GM18498 (cell line): ENCODE data around the gene MST1.

ENCODE experiments used
- ATAC-seq: cut with Tn5 transposase; IDR thresholded peaks from one replicate; pipeline ENCODE4 v1.9.1; 2021; ENCODE audit warnings: mild to moderate bottlenecking, moderate library complexity; ENCODE audit not compliant: unreplicated experiment

The MST1 gene

GRCh38 chr3:49689046-49689907 is at the start of gene MST1, which contains the start of gene RNF123:
TSS of gene MST1 (minus strand) at chr3:49689474. CDS start at chr3:49688691, 783 bp downstream.
TSS of gene RNF123 (plus strand) at chr3:49689557. CDS start at chr3:49691166, 1,609 bp downstream.
- peak; percentile 55 for ATAC-seq

GRCh38 chr3:49738067-49738713 is 48.9 kb upstream of the MST1 start:
- no peak for ATAC-seq

DNA sequence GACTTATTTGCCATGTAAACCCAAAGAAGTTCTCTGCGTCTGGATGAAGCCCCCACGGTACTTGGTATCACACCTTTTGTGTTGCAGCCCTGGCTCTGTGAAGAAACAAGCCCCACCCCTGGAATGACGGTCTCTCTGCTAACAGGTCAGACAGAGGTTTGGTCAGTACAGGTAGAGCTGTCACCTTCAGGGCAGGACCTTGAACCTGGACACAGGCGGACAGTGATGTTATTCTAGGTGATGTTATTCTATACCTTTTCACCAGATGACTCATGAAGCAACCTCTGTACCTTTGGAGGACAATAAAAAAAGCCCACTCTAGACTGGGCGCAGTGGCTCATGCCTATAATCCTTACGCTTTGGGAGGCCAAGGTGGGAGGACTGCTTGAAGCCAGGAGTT is 45.5 kb upstream of the MST1 start:
- ATAC-seq: no peak

DNA sequence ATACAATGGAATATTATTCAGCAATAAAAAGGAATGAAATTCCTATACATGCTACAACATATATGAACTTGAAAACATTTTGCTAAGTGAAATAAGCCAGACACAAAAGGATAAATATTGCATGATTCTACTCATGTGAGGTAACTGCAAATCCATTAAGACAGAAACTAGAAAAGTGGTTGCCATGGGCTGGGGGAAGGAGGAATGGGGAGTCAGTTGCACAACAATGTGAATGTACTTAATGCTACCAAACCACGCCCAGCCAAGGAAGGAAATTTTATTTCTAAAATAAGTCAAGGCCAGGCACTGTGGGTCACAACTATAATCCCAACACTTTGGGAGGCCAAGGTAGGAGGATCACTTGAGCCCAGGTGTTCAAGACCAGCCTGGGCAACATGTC is 44.3 kb upstream of the MST1 start:
- ATAC-seq: no peak

GRCh38 chr3:49732597-49732996 is 43.3 kb upstream of the MST1 start:
- ATAC-seq: no peak

DNA sequence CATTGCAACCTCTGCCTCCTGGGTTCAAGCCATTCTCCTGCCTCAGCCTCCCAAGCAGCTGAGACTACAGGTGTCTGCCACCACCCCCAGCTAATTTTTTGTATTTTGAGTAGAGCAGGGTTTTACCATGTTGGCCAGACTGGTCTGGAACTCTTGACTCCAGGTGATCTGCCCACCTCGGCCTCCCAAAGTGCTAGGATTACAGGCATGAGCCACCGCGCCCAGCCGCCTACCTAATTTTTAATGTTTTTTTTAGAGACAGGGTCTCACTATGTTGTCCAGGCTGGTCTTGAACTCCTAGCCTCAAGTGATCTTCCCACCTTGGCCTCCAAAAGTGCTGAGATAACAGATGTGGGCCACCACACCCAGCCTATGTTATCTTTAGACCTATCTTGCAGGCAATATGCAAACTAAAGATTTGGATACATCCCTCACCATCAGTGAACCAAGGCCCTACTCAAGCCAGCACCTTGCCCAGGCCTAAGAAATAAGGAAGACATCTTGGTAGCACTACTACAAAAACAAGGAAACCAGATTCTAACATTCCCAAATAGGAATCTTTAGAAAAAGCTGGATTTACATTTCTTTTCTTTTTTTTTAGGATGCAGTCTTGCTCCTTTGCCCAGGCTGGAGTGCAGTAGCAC is 40.8 kb upstream of the MST1 start:
- no peak for ATAC-seq

GRCh38 chr3:49727924-49728361 is 38.7 kb upstream of the MST1 start:
- ATAC-seq: no peak

DNA sequence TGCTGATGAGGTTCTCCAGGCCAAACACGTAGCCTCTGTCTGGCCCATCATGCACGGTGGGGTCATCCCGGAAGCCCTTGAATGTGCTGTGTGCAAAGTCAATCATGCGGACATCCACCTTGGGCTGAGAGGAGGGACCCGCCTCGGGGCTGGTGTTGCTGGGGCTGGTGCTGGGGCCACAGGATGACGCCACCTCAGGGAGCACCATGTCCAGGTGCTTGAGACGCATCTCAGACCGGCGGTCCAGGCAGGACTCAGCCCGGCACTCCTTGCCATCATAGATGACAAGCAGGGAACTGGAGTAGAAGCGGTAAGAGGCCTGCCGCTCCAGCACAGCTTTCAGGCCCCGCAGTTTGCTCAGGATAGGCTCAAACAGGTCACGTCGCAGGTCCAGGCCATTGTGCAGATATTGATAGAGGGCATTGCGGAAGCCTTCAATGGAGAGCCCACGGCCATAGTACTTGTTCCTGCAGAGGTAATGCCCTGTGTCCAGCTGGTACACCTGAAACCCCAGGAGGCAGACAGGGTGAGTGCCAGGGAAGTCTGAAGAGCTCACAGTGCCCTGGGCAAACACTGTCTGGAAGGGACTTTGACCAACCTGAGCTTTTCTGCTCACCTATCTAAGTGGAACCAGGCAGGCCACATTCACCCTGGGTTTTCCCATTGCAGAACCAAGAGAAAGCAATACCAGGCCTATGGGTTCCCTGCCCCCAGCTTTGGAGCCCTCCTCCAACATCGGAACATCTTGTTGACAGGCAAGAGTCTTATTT is 38.1 kb upstream of the MST1 start:
- ATAC-seq: no peak

DNA sequence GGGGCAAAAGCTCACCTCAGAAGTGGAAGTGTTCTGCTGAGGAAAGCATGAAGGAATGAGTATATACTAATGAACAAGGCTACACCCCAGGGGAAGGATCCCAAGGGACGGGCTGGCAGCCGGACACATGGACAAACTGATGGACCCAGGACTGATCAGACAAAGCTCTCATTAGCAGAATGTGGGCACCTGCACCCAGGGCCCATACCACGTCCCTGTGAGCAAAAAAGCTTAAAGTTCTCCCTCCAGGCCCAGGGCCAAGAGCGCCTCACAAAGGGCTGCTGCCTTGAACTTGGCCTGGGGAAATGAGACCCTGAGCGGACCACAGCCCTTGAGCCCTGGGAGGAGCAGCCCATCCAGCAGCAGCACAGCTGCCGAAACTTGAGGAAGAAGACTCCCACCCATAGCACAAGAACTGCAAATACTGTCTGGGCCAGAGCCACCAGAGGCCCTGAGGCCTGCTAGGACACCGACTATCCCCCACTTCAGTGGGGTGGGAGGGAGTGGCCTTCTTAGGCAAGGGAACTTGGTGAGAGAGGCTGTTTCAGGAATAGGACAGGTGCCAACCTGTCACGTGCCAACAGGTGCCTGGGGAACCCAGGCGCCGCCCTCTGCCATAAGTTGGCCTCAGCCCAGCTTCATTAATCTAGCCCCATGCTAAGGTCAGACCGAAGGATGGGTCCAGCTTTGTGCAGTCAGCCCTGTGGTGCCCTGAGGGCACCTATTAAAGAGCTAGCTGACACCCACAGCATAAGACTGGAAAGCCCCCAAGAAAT is 36.8 kb upstream of the MST1 start:
- no peak for ATAC-seq

DNA sequence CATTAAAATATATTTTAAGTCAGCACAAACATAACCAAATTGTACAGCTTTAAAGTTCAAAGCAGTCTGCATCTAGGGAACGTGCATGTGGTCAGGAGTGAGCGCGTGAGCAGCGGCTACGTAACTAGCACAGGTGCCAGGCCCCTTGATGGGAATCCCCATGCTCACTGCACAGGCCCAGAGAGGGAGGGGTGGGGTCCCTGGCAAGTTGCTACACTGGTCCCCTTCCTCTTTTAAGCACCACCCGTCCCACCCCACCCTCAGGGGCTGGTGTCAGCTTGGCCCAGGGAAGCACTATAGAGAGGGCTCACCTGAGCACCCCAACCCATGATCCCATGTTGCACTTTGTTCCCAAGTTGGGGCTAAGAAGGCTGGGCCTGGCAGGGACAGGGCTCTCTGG is 35.3 kb upstream of the MST1 start:
- ATAC-seq: no peak

DNA sequence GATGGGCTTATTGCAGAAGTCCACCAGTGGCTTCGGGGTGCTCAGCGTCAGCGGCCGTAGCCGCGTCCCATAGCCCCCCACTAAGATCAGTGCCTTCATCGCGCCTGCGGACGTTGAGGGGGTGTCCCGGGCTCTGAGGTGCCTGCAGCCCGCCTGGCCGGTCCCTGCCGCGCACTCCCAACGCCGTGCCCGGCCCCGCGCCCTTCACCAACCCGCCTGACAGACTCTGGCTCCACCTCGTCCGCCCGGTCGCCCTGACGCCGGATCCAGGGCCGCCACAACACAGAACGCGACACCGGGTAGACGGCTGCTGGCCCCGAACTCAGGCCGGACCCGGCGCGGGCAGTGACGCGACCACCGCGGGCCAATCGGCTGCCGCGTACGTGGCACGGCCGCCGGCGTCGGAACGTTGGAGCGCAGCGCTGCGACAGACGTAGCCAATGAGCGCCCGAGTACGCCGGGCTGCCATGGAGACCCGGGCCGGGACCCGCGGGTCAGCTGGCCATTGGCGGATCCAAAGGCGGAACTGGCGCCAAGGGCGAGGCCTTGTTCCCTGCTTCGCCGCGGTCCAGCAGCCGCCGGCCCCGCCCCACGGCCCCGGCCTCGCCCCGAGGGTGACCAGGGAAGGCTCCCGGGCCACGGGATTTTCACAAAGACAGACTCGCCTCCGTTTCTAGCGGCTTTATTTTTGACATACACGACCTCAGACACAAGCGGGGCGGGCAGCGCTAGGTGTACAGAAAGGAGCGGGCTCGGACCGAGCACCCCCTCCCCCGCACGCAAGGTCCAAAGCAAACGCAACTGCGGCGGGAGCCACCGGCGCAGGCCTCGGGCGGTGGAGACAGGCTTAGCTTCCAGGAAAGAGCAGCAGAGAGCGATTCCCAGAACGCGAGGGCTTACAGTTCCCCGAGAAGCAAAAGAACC is 34.6 kb upstream of the MST1 start, which contains the start of gene GMPPB:
Gene GMPPB (minus strand): TSS at position 324 of the 924 bp plus-strand sequence. CDS start 225 bp downstream, at position 99.
- ATAC-seq: peak; percentile 83

DNA sequence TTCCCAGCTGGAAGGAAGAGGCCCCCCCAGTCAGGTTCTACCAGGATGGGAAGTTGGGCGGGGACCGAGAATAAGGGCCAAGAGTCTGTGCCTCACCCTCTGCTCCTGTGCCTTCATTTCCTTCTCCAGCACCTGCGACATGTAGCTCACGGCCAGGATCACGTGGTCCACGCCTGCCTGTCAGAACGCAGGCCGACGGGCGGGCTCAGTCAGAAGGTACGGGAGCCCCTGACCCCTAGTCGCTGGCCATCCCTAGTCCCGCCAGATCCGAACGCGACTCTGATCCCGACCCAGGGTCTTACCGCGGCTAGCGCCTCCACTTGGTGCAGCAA is 34.0 kb upstream of the MST1 start:
- ATAC-seq: peak; percentile 4

- no peak for ATAC-seq
These were observed 33.6 kb upstream of the MST1 start for GRCh38 chr3:49722896-49723295.

- no peak for ATAC-seq
These were observed 32.9 kb upstream of the MST1 start for GRCh38 chr3:49721896-49722781.

- no peak for ATAC-seq
These were observed 32.3 kb upstream of the MST1 start for GRCh38 chr3:49721596-49721895.

DNA sequence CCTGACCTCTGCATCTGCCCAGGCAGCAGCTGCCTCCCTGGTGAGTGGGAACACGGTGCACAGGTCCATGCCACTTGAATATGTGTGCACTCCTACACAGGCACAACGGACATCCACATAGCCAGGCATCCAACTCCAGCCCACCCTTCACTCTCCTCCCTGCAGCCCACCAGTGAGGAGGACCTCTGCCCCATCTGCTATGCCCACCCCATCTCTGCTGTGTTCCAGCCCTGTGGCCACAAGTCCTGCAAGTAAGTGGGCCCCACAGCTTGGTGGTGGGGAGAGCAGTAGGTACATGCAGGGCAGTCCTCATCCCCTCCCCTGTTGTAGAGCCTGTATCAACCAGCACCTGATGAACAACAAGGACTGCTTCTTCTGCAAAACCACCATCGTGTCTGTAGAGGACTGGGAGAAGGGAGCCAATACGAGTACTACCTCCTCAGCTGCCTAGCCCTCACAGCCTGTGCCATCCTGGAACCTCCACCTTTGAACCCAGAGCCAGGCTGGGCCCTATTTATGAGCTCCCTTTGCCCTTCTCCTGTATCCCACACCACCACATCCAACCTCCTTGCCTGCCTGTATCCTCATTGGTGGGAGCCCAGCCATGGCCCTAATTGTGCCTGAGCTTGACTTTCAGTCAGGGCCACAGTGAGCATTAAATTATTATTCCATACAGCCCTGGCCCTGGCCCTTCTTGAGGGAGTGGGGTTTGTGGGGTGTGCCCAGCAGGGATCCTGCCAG is 31.8 kb upstream of the MST1 start:
- no peak for ATAC-seq

GRCh38 chr3:49719214-49719884 is 30.1 kb upstream of the MST1 start, which contains the start of gene AMIGO3:
TSS of gene AMIGO3 (minus strand) at chr3:49719684. CDS start at chr3:49719465, 219 bp downstream.
- peak; percentile 45 for ATAC-seq
